HFF-Myc (cell line): Measurements from ENCODE around the gene CXCR4.
"Not testable (repeated sequence)": the region's sequence is repeated elsewhere in the genome, so short reads cannot be mapped to it uniquely, and the experiment has no call there.

ENCODE experiments used
- DNase-seq: peaks from one replicate; pipeline ENCODE4 v3.0.0-alpha.2; 2011; ENCODE audit warnings: low read depth; ENCODE audit errors: extremely low read depth
- H3K4me3 ChIP-seq: replicated peaks from 2 replicates; pipeline ENCODE4 v1.5.1; 2011; ENCODE audit warnings: low read depth, mild to moderate bottlenecking, control low read depth, low read length
- CTCF ChIP-seq: IDR thresholded peaks from 2 replicates; pipeline ENCODE4 v1.5.1; 2012; ENCODE audit warnings: mild to moderate bottlenecking, low read depth, low read length, control low read depth; ENCODE audit errors: missing control alignments

CXCR4 gene

GRCh38 chr2:136098441-136098840 is 19.5 kb downstream of the CXCR4 start:
- DNase-seq: no peak
- H3K4me3 ChIP-seq: no peak overlapping the region
- no peak for TF ChIP-seq CTCF

GRCh38 chr2:136093583-136093982 is 24.4 kb downstream of the CXCR4 start:
- H3K4me3 ChIP-seq: no peak overlapping the region
- TF ChIP-seq CTCF: no peak
- no peak for DNase-seq

- no peak for DNase-seq
- H3K4me3 ChIP-seq: no peak overlapping the region
- TF ChIP-seq CTCF: no peak
Measured at GRCh38 chr2:136091899-136092298, 26.1 kb downstream of the CXCR4 start.

- not testable (repeated sequence) for DNase-seq, H3K4me3 ChIP-seq
Measured at GRCh38 chr2:136087901-136088460, 30.0 kb downstream of the CXCR4 start.

GRCh38 chr2:136086253-136087016 is 31.5 kb downstream of the CXCR4 start:
- no peak overlapping the region for H3K4me3 ChIP-seq
- no peak for TF ChIP-seq CTCF
- DNase-seq: no peak

GRCh38 chr2:136085453-136086209 is 32.3 kb downstream of the CXCR4 start:
- no peak for DNase-seq
- H3K4me3 ChIP-seq: no peak overlapping the region
- TF ChIP-seq CTCF: no peak

- no peak for TF ChIP-seq CTCF
- no peak overlapping the region for H3K4me3 ChIP-seq
- DNase-seq: no peak
Measured at GRCh38 chr2:136081582-136082210, 36.3 kb downstream of the CXCR4 start.
